Neural progenitor cell (in vitro differentiated cells): Measurements from ENCODE around the gene LRRC7.

Source experiments
- EZH2 ChIP-seq: fragments of 200-600 bp; sonication (generic); IDR thresholded peaks from 2 replicates; pipeline ENCODE4 v1.6.1; 2017; ENCODE audit warnings: antibody characterized with exemption, mild to moderate bottlenecking, moderate library complexity
- TF ChIP-seq, protein P1 (sequence below): fragments of 200-600 bp; sonication (generic); IDR thresholded peaks from 2 replicates; pipeline ENCODE4 v1.5.1; 2017; ENCODE audit warnings: antibody characterized with exemption, mild to moderate bottlenecking

DNA sequence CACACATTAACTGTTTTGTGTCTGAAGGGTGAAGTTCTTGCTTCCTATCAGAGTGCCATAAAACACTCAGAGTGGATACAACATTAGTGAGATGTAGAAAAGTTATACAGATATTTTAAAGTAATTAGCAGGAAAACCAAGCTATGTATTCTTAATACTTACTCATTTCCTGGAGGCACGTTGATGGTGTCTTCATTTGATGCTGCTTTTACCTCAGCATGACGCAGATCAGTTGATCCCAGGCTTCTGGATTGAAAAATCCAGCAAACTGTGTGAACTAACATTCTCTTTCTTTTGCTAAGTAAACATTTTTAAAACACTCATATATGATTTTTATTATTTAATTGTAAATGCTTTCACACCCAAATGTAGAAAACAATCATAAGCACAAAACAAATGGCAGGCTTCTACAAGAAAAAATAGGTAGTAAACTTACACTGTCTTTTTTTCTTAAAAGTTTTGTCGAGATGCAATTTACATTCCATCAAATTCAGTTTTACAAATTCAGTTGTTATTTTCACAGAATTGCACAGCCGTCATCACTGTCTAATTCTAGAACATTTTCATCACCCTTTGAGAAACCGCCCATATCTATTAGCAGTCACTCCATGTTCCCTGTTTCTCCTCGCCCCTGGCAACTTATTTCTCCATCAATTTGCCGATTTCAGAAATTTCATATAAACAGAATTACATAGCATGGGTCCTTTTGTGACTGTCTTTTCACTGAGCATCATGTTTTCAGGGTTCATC is 198.9 kb downstream of the LRRC7 start:
- TF ChIP-seq, protein P1, sequence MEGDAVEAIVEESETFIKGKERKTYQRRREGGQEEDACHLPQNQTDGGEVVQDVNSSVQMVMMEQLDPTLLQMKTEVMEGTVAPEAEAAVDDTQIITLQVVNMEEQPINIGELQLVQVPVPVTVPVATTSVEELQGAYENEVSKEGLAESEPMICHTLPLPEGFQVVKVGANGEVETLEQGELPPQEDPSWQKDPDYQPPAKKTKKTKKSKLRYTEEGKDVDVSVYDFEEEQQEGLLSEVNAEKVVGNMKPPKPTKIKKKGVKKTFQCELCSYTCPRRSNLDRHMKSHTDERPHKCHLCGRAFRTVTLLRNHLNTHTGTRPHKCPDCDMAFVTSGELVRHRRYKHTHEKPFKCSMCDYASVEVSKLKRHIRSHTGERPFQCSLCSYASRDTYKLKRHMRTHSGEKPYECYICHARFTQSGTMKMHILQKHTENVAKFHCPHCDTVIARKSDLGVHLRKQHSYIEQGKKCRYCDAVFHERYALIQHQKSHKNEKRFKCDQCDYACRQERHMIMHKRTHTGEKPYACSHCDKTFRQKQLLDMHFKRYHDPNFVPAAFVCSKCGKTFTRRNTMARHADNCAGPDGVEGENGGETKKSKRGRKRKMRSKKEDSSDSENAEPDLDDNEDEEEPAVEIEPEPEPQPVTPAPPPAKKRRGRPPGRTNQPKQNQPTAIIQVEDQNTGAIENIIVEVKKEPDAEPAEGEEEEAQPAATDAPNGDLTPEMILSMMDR = no peak
- TF ChIP-seq EZH2 = no peak
